GM11168 (cell line): ENCODE results near the gene VPS50.

Source experiments
- in situ Hi-C: fragments of 300-500 bp; cut with MboI; formaldehyde crosslinking; loops from one replicate; pipeline ENCODE4 v1.12.0; 2022; ENCODE audit warnings: low sequenced_read_pairs; ENCODE audit not compliant: unreplicated experiment

The VPS50 gene

GRCh38 chr7:93235541-93235940, 3.4 kb downstream of the VPS50 start:
- in situ Hi-C loops = no loop called here

GRCh38 chr7:93238131-93238530, 6.0 kb downstream of the VPS50 start:
- in situ Hi-C loops = no loop called here

- in situ Hi-C loops = no loop called here
Observed at GRCh38 chr7:93238748-93239147, 6.6 kb downstream of the VPS50 start.

- in situ Hi-C loops = loop anchor here (10.0 kb wide), 1 partner anchor 315 kb away; no protein-coding TSS in a partner anchor
Observed at GRCh38 chr7:93239824-93240223, 7.7 kb downstream of the VPS50 start.

GRCh38 chr7:93242106-93242505, 9.9 kb downstream of the VPS50 start:
- in situ Hi-C loops = loop anchor here (10.0 kb wide), 1 partner anchor 313 kb away; no protein-coding TSS in a partner anchor

GRCh38 chr7:93245525-93246432, 13.6 kb downstream of the VPS50 start:
- in situ Hi-C loops = loop anchor here (10.0 kb wide), 1 partner anchor 309 kb away; no protein-coding TSS in a partner anchor

GRCh38 chr7:93249491-93250148, 17.5 kb downstream of the VPS50 start:
- in situ Hi-C loops = loop anchor here (10.0 kb wide), 1 partner anchor 305 kb away; no protein-coding TSS in a partner anchor

- in situ Hi-C loops = no loop called here
Observed at GRCh38 chr7:93258661-93259060, 26.5 kb downstream of the VPS50 start.

- in situ Hi-C loops = no loop called here
Observed at GRCh38 chr7:93262535-93262934, 30.4 kb downstream of the VPS50 start.

- in situ Hi-C loops = no loop called here
Observed at GRCh38 chr7:93265220-93265619, 33.1 kb downstream of the VPS50 start.

GRCh38 chr7:93279541-93279940, 47.4 kb downstream of the VPS50 start:
- in situ Hi-C loops = no loop called here

GRCh38 chr7:93284908-93285307, 52.7 kb downstream of the VPS50 start:
- in situ Hi-C loops = no loop called here

- in situ Hi-C loops = no loop called here
Observed at GRCh38 chr7:93293229-93293628, 61.1 kb downstream of the VPS50 start.

GRCh38 chr7:93298206-93298605, 66.0 kb downstream of the VPS50 start:
- in situ Hi-C loops = no loop called here

- in situ Hi-C loops = no loop called here
Observed at GRCh38 chr7:93298671-93299070, 66.5 kb downstream of the VPS50 start.

GRCh38 chr7:93301736-93302135, 69.6 kb downstream of the VPS50 start:
- in situ Hi-C loops = no loop called here

- in situ Hi-C loops = no loop called here
Observed at GRCh38 chr7:93307131-93307660, 75.0 kb downstream of the VPS50 start.

- in situ Hi-C loops = no loop called here
Observed at GRCh38 chr7:93307943-93308342, 75.8 kb downstream of the VPS50 start.

GRCh38 chr7:93310346-93310745, 78.2 kb downstream of the VPS50 start:
- in situ Hi-C loops = no loop called here

- in situ Hi-C loops = no loop called here
Observed at GRCh38 chr7:93314449-93314848, 82.3 kb downstream of the VPS50 start.

GRCh38 chr7:93315896-93316295, 83.7 kb downstream of the VPS50 start:
- in situ Hi-C loops = no loop called here
